ENCODE data around the gene RBL1.
"Not testable (repeated sequence)": the region's sequence is repeated elsewhere in the genome, so short reads cannot be mapped to it uniquely, and the experiment has no call there.

The RBL1 gene

DNA sequence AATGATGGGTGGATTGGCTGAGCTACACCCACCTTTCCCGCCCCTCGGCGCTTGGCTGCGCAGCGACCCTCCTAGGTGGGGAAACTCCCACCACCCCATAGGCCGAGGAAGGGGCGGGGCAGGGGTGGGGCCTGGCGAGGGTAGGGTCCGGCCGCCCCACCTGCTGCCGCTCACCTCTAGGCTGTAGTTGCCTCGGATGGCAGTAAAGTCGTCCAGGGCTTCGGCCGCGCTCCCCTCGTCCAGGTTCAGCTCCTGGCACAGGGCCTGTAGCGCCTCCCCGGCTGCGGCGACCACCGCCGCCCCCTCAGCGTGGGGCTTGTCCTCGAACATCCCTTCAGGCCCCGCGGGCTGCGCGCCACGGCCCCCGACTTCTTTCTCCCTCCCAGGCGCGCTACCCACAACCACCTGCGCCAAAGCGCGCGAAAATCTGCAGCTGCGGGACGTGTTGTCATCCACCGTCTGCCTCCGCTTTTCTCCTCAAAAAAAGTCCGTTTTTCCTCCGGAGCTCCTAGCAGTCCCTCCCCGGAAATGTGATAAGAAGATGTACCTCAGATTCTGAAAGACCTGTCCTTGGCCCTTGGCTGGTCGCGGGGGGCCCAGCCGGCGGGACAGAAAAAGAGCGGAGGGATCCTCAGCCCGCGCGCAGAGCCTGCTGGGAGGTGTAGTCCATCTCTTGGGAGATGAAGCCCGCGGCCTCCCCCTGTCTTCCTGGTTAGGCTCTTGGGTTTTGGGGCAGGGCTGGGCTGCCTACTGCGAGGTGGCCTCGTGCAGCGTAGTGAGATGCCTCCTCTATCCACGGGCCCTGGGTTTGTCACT is at the start of gene RBL1:
Gene RBL1, minus strand, starts transcription at position 399 of the 816 bp plus-strand sequence. Its CDS starts 69 bp downstream, at position 330.
- peak; percentile 91 for DNase-seq

- no peak for DNase-seq
Measured at GRCh38 chr20:37144856-37145404, 49.1 kb upstream of the RBL1 start.

DNA sequence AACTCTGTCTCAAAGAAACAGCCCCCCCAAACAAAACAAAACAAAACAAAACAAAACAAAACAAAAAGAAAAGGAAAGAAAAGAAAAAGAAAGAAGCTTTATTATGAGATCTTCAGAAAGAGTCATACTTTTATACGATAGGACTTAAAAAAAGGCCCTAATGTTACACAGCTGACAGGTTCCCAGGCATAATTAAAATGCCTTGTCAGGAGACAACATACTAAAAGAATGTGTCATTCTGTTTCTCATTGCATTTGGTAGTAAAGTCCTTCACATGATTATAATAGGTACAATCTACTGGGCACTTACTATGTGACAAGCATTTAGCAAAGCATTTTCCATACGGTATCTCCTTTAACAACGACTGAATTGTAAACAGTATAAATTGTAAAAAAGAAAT is 46.9 kb upstream of the RBL1 start:
- DNase-seq, result no peak

- no peak for DNase-seq
Measured at GRCh38 chr20:37137547-37137946, 41.8 kb upstream of the RBL1 start.

DNA sequence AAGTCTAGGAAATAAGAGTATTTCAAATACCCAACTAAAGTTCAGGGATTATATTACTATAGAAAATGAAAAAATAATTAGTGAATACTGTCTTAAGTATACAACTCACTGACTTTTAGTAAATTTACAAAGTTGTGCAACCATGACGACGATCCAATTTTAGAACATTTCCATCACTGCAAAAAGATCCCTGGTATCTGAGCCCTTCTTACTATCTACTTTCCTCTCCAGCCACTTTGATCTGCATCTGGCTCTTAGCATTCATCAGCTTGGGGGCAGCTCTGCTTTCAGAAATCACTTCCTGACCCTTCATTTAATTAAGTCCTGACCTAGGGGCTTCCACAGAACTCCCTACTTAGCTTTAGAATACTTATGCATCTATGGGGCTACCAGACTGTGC is 38.2 kb upstream of the RBL1 start:
- DNase-seq, result no peak

DNA sequence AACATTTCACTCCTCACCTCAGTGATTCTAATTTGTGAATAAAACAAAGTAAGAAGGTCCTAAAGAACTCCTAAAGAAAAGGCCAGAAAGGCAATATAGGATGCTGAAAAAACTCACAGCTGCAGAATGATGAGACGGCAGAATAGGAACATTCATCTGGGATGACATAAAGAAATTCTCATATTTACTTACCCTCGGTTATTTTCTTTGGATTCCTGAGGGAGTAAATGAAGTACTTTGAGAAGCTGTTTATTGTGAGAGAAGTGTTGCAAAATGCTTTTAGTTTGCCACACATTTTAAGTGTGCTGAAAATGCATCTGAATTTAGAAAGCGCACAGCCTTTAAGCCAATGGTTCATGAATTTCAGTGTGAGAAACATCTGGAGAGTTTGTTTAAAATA is 35.7 kb upstream of the RBL1 start:
- DNase-seq, result no peak

- no peak for DNase-seq
Measured at GRCh38 chr20:37128803-37129202, 33.0 kb upstream of the RBL1 start.

DNA sequence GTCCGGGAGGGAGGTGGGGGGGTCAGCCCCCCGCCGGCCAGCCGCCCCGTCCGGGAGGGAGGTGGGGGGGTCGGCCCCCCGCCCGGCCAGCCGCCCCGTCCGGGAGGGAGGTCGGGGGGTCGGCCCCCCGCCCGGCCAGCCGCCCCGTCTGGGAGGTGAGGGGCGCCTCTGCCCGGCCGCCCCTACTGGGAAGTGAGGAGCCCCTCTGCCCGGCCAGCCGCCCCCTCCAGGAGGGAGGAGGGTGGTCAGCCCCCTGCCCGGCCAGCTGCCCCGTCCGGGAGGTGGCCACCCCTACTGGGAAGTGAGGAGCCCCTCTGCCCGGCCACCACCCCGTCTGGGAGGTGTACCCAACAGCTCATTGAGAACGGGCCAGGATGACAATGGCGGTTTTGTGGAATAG is 30.5 kb upstream of the RBL1 start:
- DNase-seq, result not testable (repeated sequence)

- no peak for DNase-seq
Measured at GRCh38 chr20:37123441-37123840, 27.6 kb upstream of the RBL1 start.

DNA sequence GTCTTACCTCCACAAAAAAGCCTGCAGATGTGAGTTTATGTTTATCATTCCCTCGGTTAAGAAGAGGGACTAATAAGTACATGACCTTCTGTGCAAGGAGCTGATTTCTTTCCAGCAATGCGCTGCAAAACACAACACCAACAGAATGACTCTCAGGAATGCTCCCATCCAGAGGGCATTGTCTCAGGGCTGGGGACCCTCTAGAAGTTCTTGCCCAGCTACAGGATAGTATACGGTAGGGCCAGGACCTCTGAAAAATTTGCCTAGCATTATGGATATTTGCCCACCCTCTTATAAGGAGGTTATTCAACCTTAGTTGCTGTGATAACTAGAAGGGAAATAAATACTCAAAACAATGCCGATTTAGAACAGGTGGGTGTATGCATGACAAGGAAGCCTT is 24.7 kb upstream of the RBL1 start:
- DNase-seq, result no peak

DNA sequence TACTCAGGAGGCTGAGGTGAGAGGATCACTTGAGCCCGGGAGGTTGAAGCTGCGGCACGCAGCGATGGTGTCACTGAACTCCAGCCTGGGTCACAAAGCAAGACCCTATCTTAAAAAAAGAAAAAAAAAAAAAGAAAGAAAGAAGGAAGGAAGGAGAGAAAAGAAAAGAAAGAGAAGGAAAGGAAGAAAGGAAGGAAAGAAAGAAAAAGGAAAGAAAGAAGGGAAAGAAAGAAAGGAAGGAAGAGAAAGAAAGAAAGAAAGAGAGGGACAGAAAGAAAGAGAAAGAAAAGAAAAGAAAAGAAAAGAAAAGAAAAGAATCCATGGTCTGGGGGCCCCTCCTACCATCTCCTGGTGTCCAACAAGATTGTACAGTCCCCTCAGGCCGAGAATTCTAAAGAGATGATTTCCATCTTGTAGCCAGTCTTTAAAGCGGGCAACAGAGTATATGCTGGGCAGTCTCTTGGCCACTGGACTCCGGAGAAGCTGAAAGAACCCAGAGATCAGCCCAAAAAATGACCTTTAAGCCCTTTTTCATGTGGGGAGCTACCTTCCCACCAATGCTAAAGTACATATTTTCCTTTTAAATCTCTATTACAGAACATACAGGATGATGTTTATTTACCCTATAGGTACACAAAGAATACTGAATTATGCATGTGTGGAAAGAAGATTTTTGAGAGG is 23.7 kb upstream of the RBL1 start:
- DNase-seq, result no peak

DNA sequence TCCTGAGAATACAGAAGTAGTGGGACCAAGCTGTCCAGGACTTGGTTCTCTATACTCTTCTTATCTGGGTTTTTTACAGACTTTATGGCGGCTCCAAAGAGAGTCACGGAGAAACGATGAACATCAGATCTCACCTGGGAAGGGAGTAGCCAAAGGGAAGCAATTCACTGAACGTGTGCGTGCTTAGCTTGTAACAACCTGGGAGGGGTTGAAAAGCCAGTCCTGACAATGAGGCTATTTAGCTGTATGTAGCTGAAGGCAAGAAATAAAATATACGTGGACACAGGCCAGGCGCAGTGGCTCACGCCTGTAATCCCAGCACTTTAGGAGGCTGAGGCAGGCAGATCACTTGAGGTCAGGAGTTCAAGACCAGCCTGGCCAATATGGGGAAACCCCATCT is 18.2 kb upstream of the RBL1 start:
- DNase-seq, result no peak

- peak; percentile 7 for DNase-seq
Measured at GRCh38 chr20:37111926-37112455, 16.2 kb upstream of the RBL1 start.

- DNase-seq, result no peak
Measured at GRCh38 chr20:37108676-37109075, 12.9 kb upstream of the RBL1 start.

DNA sequence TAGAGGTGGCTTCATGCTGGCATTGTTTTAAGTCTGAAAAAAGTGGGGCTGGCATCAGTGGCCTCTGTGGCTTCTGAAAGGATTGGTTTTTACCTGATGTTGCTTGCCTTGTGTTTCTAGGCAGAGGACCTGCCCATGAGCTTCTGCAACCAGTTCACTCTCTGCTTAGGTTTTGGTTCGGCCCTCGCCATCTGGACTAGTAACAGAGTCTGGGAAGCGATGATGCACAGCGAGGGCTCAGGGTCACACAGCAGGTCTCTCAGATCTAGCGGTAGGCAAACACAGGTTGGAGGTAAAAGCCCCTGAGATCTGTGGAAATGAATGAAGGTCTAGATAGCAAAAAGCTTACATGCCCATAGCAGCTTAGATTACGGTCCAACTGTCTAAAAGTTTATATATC is 6.8 kb upstream of the RBL1 start:
- no peak for DNase-seq

- peak; percentile 5 for DNase-seq
Measured at GRCh38 chr20:37096415-37097041, 731 bp upstream of the RBL1 start.

DNA sequence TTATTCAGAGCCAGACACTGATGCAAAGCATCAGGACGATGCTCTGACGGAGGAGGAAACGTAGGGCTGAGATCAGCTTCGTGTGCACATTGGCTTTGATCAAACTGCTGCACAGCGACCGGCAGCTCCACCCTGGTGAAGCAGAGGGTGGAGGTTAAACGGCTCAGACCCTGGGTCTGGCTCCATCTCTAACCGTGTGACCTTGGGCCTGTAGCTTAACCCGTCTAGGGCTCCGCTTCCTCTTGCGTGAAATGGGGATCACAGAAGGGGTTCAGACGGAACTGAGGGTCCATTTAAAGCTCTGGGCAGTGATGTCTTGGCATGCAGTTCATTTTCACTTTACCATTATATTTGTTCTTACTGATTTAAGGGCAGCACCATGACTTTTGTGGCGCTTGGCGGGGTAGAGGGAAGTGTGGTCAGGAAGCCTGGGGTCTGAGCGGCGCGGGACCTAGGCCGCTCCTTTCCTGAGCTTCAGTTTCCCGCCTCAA is 644 bp downstream of the RBL1 start:
- DNase-seq, result peak; percentile 60

- no peak for DNase-seq
Measured at GRCh38 chr20:37090407-37090806, 5.4 kb downstream of the RBL1 start.

DNA sequence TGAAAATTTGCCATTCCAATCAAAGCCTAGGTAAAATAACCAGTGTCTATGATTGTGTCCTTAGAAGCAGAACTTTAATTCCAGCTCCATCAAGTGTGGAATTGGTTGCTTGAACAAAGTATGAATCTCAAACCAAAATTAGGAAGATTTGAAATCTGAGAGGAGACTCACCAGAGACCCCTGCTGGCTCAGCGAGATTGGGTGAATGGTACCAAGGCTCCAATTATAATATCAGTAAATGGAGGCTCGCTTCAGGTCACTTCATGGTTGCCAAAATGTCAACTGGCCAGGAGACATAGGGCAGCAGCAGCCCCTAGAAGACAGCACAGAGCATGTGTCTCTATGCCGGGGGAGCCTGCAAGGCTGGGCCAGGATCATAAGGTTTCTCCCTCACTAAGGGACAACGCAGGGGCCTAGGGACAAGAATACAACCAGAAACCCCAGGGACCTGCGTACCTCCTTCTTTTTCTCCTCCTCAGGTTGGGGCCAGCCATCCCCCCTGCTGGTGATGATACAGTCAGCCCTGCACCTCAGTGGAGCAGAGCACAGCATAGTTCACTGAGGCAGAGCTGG is 14.0 kb downstream of the RBL1 start:
- peak; percentile 14 for DNase-seq

- no peak for DNase-seq
Measured at GRCh38 chr20:37077009-37077408, 18.8 kb downstream of the RBL1 start.

- DNase-seq, result no peak
Measured at GRCh38 chr20:37075932-37076685, 19.7 kb downstream of the RBL1 start.
